ENCODE results near the gene PTF1A.
"Not testable (repeated sequence)": the region's sequence is repeated elsewhere in the genome, so short reads cannot be mapped to it uniquely, and the experiment has no call there.

DNA sequence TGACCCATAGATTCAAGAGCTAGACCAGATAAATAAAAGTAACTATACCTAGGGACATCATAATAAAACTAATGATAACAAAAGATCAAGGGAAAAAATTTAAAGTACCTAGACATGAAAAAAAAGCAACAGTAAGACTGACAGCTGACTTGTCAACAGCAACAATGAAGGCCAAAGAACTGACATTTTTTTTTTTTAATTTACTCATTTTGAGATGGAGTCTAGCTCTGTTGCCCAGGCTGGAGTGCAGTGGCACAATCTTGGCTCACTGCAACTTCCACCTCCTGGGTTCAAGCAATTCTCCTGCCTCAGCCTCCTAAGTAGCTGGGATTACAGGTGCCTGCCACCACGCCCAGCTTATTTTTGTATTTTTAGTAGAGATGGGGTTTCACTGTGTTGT lies 49.7 kb downstream of the PTF1A start:
- not testable (repeated sequence) for TF ChIP-seq ETV6 (conservative IDR thresholded peaks at IDR 0.05 in 1 of 2, IDR thresholded peaks at IDR 0.05 in 1 of 2; ENCODE audit: borderline replicate concordance in 1 of 2, low read depth in 1 of 2); ZNF274 (IDR thresholded peaks at IDR 0.05; ENCODE audit: insufficient read depth, insufficient read length); ZBTB40 (IDR thresholded peaks at IDR 0.05; ENCODE audit: borderline replicate concordance); NR2C1 (IDR thresholded peaks at IDR 0.05); CHD2 (IDR thresholded peaks at IDR 0.05; ENCODE audit: borderline replicate concordance, low read depth, low read length); ZBED1 (IDR thresholded peaks at IDR 0.05; ENCODE audit: borderline replicate concordance); EZH2 (IDR thresholded peaks at IDR 0.05; ENCODE audit: borderline replicate concordance, control insufficient read depth, low read depth, low read length); CTCF (IDR thresholded peaks at IDR 0.05 in 2 of 3, conservative IDR thresholded peaks at IDR 0.05 in 1 of 3; ENCODE audit: control insufficient read depth in 2 of 3, extremely low read depth in 1 of 3, insufficient read depth in 1 of 3, low read depth in 3 of 3, low read length in 3 of 3); CHD4 (IDR thresholded peaks at IDR 0.05); NFYB (IDR thresholded peaks at IDR 0.05; ENCODE audit: insufficient read depth, low read depth, low read length); TAF1 (IDR thresholded peaks at IDR 0.05; ENCODE audit: borderline replicate concordance, low read depth, low read length)
- TF ChIP-seq, protein P1, sequence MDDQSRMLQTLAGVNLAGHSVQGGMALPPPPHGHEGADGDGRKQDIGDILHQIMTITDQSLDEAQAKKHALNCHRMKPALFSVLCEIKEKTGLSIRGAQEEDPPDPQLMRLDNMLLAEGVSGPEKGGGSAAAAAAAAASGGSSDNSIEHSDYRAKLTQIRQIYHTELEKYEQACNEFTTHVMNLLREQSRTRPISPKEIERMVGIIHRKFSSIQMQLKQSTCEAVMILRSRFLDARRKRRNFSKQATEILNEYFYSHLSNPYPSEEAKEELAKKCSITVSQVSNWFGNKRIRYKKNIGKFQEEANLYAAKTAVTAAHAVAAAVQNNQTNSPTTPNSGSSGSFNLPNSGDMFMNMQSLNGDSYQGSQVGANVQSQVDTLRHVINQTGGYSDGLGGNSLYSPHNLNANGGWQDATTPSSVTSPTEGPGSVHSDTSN (IDR thresholded peaks at IDR 0.05; ENCODE audit: insufficient replicate concordance, low read depth, low read length): not testable (repeated sequence)

Data from GM12878 (cell line).